ENCODE measurements around the gene SLC44A3.

The SLC44A3 gene

DNA sequence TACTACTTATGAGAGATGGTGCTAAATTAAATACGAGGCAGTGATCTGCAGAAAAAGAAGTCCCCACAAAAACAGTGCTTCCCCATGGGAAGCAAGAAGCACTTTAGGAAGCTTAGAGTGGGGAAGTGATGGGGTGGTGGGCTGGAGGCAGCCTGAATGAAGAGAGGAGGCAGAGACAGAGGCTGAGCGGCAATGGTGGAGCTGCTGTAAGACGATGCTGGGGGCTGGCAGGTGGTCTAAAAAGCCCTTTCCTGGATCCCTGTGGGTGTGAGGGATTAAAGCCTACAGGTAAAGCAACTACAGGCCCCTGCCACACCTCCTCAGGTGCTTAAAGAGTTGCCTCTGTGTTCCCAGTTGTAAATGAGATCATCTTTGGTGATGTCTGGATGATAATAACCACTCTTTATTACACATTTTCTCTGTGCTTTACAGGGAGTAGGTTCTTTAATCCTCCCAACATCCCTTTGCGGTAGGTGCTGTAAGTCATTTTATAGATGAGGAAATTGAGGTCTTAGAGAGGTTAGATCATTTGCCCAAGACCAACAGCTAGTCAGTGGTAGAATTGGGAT is 67.5 kb downstream of the SLC44A3 start:
- Histone ChIP-seq H3K79me2 (ENCODE audit: control insufficient read depth, insufficient read depth, low read length, unreplicated experiment) (no peaks in the 10 kb centered on the region), H2AFZ (ENCODE audit: low read length, unreplicated experiment) (no peak overlapping the region), H3K4me3 (ENCODE audit: low read depth, low read length) (no peak overlapping the region), H3K36me3 (ENCODE audit: insufficient read depth, low read length) (0 out of 2 replicates have a peak, but pooled peaks cover 4% of the 10 kb centered on the region), H3K27ac (ENCODE audit: low read depth, low read length) (no peak overlapping the region), H3K27me3 (ENCODE audit: insufficient read depth, low read length) (no peaks in the 10 kb centered on the region), H3K4me1 (ENCODE audit: control insufficient read depth, insufficient read depth, low read length, unreplicated experiment) (peaks cover 14% of the 10 kb centered on the region)

DNA sequence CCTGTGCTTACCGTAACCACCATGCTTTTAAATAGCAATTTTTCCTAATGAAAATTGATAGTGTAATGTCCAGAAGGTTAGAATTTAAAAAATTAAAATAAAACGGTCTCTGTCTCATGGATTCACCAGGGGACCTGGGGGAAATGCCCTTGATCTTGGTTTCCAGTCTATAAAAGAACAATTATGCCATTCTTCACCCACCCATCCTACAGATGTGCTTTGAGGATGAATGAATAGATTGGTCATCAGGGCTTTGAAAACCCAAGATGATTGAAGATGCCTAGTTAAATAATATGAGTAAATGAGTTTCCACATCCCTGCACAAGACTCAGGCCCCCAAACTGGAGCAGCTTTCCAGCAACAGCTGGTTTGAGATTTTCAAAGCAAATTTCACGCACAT is 68.0 kb downstream of the SLC44A3 start:
- Histone ChIP-seq H3K79me2 (ENCODE audit: control insufficient read depth, insufficient read depth, low read length, unreplicated experiment) (no peaks in the 10 kb centered on the region), H3K27ac (ENCODE audit: low read depth, low read length) (no peak overlapping the region), H3K4me3 (ENCODE audit: low read depth, low read length) (no peak overlapping the region), H3K27me3 (ENCODE audit: insufficient read depth, low read length) (no peaks in the 10 kb centered on the region), H2AFZ (ENCODE audit: low read length, unreplicated experiment) (no peak overlapping the region), H3K36me3 (ENCODE audit: insufficient read depth, low read length) (0 out of 2 replicates have a peak, but pooled peaks cover 4% of the 10 kb centered on the region), H3K4me1 (ENCODE audit: control insufficient read depth, insufficient read depth, low read length, unreplicated experiment) (peaks cover 13% of the 10 kb centered on the region)

DNA sequence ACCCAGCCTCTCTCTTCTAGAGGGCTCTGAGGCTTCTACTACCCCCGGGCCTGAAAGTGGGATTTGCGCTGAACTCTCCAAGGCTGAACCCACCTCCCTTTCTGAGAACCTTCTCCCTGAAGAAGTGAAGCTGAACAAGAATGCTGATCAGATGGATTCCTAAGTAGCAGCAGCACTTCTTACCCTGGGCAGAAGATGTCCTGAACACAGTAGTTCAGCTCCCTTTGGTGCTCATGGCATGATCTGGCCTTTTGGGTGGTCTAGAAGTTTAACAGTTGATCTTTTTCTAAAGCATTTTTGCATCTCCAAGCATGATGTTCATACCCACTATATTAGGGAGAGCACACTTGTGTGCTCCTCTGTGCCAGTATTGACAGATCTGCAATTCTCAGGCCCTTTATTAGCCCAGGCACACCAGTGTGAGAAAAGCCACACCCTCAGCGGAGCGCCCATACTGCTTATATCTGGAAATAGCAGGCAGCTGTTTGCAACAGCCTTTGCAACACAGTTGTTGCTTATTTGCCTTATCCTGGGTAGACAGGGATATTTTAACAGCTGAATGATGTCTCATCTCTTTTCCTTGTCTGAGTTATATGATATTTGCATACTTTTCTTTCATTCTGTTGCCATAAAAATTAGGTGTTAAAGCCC is 72.6 kb downstream of the SLC44A3 start:
- Histone ChIP-seq H3K4me1 (ENCODE audit: control insufficient read depth, insufficient read depth, low read length, unreplicated experiment) (no peaks in the 10 kb centered on the region), H2AFZ (ENCODE audit: low read length, unreplicated experiment) (no peak overlapping the region), H3K27me3 (ENCODE audit: insufficient read depth, low read length) (no peaks in the 10 kb centered on the region), H3K4me3 (ENCODE audit: low read depth, low read length) (no peak overlapping the region), H3K27ac (ENCODE audit: low read depth, low read length) (no peak overlapping the region), H3K79me2 (ENCODE audit: control insufficient read depth, insufficient read depth, low read length, unreplicated experiment) (no peaks in the 10 kb centered on the region), H3K36me3 (ENCODE audit: insufficient read depth, low read length) (peaks cover 29% of the 10 kb centered on the region)

DNA sequence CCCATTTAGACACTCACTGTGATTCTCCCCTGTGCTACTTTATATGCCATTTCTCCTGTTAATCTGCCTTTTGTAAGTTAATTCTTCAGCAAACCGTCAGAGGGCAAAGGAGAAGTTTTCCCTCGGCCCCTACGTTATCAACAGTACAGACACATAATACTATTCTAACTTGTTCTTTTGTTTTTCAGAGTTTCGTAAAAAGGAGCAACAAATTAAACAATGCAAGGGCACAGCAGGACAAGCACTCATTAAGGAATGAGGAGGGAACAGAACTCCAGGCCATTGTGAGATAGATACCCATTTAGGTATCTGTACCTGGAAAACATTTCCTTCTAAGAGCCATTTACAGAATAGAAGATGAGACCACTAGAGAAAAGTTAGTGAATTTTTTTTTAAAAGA is 74.5 kb downstream of the SLC44A3 start:
- H3K36me3 ChIP-seq (ENCODE audit: insufficient read depth, low read length), result peaks cover 39% of the 10 kb centered on the region
- H3K27me3 ChIP-seq (ENCODE audit: insufficient read depth, low read length), result no peaks in the 10 kb centered on the region
- H3K27ac ChIP-seq (ENCODE audit: low read depth, low read length), result no peak overlapping the region

GRCh38 chr1:94895518-94895917 is 75.4 kb downstream of the SLC44A3 start:
- H3K36me3 ChIP-seq (ENCODE audit: insufficient read depth, low read length), result peaks cover 46% of the 10 kb centered on the region
- H3K4me1 ChIP-seq (ENCODE audit: control insufficient read depth, insufficient read depth, low read length, unreplicated experiment), result no peaks in the 10 kb centered on the region
- H3K27me3 ChIP-seq (ENCODE audit: insufficient read depth, low read length), result no peaks in the 10 kb centered on the region
- no peaks in the 10 kb centered on the region for H3K79me2 ChIP-seq (ENCODE audit: control insufficient read depth, insufficient read depth, low read length, unreplicated experiment)
- no peak overlapping the region for H2AFZ ChIP-seq (ENCODE audit: low read length, unreplicated experiment)
- no peak overlapping the region for H3K4me3 ChIP-seq (ENCODE audit: low read depth, low read length)
- no peak overlapping the region for H3K27ac ChIP-seq (ENCODE audit: low read depth, low read length)

More for the DNA sequence above, 74.5 kb downstream of the SLC44A3 start:
- Histone ChIP-seq H3K4me1 (ENCODE audit: control insufficient read depth, insufficient read depth, low read length, unreplicated experiment) (no peaks in the 10 kb centered on the region), H3K79me2 (ENCODE audit: control insufficient read depth, insufficient read depth, low read length, unreplicated experiment) (no peaks in the 10 kb centered on the region), H3K4me3 (ENCODE audit: low read depth, low read length) (no peak overlapping the region), H2AFZ (ENCODE audit: low read length, unreplicated experiment) (no peak overlapping the region)

DNA sequence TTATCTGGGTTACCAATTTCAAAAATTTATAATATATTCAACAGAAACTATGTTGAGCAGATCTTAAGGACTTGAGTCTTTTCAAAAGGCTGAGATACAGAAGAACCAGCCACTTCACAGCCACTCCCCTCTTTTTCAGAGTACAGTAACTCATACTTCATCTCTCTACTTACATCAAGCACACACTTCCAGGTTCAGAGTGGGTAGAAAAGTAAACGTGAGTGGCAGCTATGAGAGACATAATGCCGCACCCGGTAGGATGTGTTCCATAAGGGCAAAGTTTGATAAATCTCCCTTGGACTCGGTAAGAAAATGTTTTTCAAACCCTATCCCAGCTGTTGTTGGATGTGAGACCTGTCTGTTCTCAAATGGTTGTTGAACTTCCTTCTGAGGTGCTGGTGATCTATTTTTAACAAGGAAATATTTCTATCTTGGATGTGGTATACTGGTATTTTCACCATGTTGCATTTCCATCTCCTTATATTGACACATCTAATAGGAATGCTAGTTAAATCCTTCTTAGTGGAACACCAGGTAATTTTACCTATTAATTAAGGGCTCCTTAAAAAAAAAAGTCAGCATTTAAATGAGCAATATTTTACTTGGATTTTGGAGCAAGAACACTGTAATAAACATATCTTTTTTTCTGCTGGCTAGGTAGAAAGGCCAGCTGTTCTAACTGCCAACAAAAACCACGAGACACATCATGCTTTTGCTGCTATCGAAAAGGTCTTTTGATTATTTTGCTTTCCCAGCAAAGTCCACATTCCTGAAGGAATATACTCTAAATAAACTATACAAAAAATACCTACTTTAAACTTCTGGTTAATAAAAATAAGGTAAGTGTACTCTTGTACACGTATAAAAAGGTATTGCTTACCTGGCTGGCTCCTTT is 78.6 kb downstream of the SLC44A3 start:
- Histone ChIP-seq H3K27ac (ENCODE audit: low read depth, low read length) (no peak overlapping the region), H2AFZ (ENCODE audit: low read length, unreplicated experiment) (no peak overlapping the region), H3K79me2 (ENCODE audit: control insufficient read depth, insufficient read depth, low read length, unreplicated experiment) (peaks cover 9% of the 10 kb centered on the region), H3K27me3 (ENCODE audit: insufficient read depth, low read length) (no peaks in the 10 kb centered on the region), H3K4me1 (ENCODE audit: control insufficient read depth, insufficient read depth, low read length, unreplicated experiment) (peaks cover 7% of the 10 kb centered on the region), H3K36me3 (ENCODE audit: insufficient read depth, low read length) (peaks cover 58% of the 10 kb centered on the region), H3K4me3 (ENCODE audit: low read depth, low read length) (no peak overlapping the region)

DNA sequence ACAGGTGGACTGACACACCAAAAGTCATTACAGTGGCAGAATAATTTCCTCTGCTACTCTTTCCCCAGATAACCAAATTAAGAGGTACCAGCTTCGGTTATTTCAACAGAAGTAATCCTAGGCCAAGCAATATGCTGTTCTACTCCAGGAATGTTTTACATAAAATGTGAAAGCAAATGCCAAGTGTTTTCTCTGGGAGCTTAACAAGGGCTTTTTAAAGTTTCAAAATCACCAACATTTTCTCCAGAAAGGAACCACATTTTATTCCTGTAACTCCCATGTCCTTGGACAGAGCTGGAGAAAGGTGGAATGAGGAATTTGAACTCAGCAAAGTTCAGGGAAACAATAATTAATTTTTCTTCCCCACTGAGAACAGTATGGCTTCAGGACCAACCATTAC is 79.6 kb downstream of the SLC44A3 start:
- Histone ChIP-seq H3K4me1 (ENCODE audit: control insufficient read depth, insufficient read depth, low read length, unreplicated experiment) (peaks cover 16% of the 10 kb centered on the region), H3K79me2 (ENCODE audit: control insufficient read depth, insufficient read depth, low read length, unreplicated experiment) (peaks cover 18% of the 10 kb centered on the region), H3K4me3 (ENCODE audit: low read depth, low read length) (no peak overlapping the region), H2AFZ (ENCODE audit: low read length, unreplicated experiment) (no peak overlapping the region), H3K27ac (ENCODE audit: low read depth, low read length) (no peak overlapping the region), H3K36me3 (ENCODE audit: insufficient read depth, low read length) (peaks cover 54% of the 10 kb centered on the region), H3K27me3 (ENCODE audit: insufficient read depth, low read length) (no peaks in the 10 kb centered on the region)

DNA sequence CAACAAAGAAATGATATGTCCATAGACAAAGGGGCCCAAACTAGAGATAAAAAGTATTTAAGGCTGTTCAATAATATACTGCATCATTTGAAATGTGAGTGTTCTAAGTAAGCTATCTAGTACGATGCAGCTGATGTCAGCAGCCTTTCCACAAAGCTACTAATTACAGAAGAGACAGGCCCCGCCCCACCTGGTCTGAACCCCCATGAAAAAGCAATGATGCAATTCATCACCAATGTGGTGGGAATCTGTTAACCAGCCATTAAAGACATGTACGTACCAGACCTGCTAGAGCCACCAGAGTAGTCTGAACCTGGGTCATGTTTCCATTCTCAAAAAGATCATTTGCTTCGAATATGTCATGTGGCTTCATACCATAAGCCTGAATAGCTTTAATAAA is 81.7 kb downstream of the SLC44A3 start:
- H2AFZ ChIP-seq (ENCODE audit: low read length, unreplicated experiment), result no peak overlapping the region
- H3K79me2 ChIP-seq (ENCODE audit: control insufficient read depth, insufficient read depth, low read length, unreplicated experiment), result peaks cover 39% of the 10 kb centered on the region
- peaks cover 23% of the 10 kb centered on the region for H3K4me1 ChIP-seq (ENCODE audit: control insufficient read depth, insufficient read depth, low read length, unreplicated experiment)
- H3K27me3 ChIP-seq (ENCODE audit: insufficient read depth, low read length), result no peaks in the 10 kb centered on the region
- H3K36me3 ChIP-seq (ENCODE audit: insufficient read depth, low read length), result peaks cover 38% of the 10 kb centered on the region
- no peak overlapping the region for H3K27ac ChIP-seq (ENCODE audit: low read depth, low read length)
- H3K4me3 ChIP-seq (ENCODE audit: low read depth, low read length), result no peak overlapping the region

- Histone ChIP-seq H3K27me3 (ENCODE audit: insufficient read depth, low read length) (no peaks in the 10 kb centered on the region), H3K27ac (ENCODE audit: low read depth, low read length) (peak overlapping the region; percentile 23), H3K4me1 (ENCODE audit: control insufficient read depth, insufficient read depth, low read length, unreplicated experiment) (peaks cover 23% of the 10 kb centered on the region), H3K79me2 (ENCODE audit: control insufficient read depth, insufficient read depth, low read length, unreplicated experiment) (peaks cover 52% of the 10 kb centered on the region), H3K36me3 (ENCODE audit: insufficient read depth, low read length) (peaks cover 33% of the 10 kb centered on the region), H2AFZ (ENCODE audit: low read length, unreplicated experiment) (no peak overlapping the region), H3K4me3 (ENCODE audit: low read depth, low read length) (no peak overlapping the region)
Observed at GRCh38 chr1:94903280-94904009, 83.3 kb downstream of the SLC44A3 start.

DNA sequence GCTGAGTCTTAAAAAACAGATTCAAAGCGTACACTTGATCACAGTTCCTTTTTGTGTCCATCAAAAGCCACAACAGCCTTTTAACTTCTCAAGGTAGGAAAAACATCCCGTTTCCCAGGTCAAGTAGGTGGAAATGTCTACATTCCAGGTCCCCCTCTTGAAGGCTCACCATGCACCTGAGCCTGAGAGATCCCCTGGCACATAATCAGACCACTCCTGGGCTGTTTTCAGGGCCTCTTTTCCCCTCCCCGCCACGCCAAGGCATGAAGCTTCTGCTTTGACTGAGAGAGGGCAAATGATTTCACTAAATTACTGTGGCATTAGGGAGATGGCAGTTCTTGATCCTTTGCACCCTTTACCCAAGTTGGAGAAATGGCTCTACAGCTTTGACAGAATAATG is 85.0 kb downstream of the SLC44A3 start:
- Histone ChIP-seq H3K79me2 (ENCODE audit: control insufficient read depth, insufficient read depth, low read length, unreplicated experiment) (peaks cover 68% of the 10 kb centered on the region), H3K27me3 (ENCODE audit: insufficient read depth, low read length) (no peaks in the 10 kb centered on the region), H2AFZ (ENCODE audit: low read length, unreplicated experiment) (no peak overlapping the region), H3K4me1 (ENCODE audit: control insufficient read depth, insufficient read depth, low read length, unreplicated experiment) (peaks cover 23% of the 10 kb centered on the region), H3K27ac (ENCODE audit: low read depth, low read length) (no peak overlapping the region), H3K36me3 (ENCODE audit: insufficient read depth, low read length) (peaks cover 26% of the 10 kb centered on the region), H3K4me3 (ENCODE audit: low read depth, low read length) (no peak overlapping the region)
